Upper lobe of right lung (tissue), 1 donor: ENCODE results near the gene SLC6A12. TPM values are rescaled to one million over a fixed set of nuclear protein-coding genes. Genes with fewer than 3 reads are reported as not detected.

Experiments used
- ATAC-seq: fragments of 200-7000 bp; cut with Tn5 transposase; one replicate; pipeline ENCODE4 v1.9.1; 2020; ENCODE audit warnings: mild to moderate bottlenecking, moderate library complexity
- DNase-seq: peaks from one replicate; pipeline ENCODE4 v3.0.0-alpha.2; 2020
- H3K27ac ChIP-seq: fragments of 200-600 bp; one replicate; pipeline ENCODE4 v1.8.0; 2022
- H3K27me3 ChIP-seq: fragments of 200-600 bp; one replicate; pipeline ENCODE4 v1.8.0; 2022; ENCODE audit warnings: mild to moderate bottlenecking
- H3K36me3 ChIP-seq: fragments of 200-600 bp; one replicate; pipeline ENCODE4 v1.8.0; 2022
- H3K4me1 ChIP-seq: fragments of 200-600 bp; one replicate; pipeline ENCODE4 v1.8.0; 2022
- H3K4me3 ChIP-seq: fragments of 200-600 bp; one replicate; pipeline ENCODE4 v1.8.0; 2022; ENCODE audit warnings: mild to moderate bottlenecking
- H3K9me3 ChIP-seq: fragments of 200-600 bp; one replicate; pipeline ENCODE4 v1.8.0; 2022
- CTCF ChIP-seq: fragments of 200-600 bp; IDR thresholded peaks from one replicate; pipeline ENCODE4 v1.8.0; 2022; ENCODE audit warnings: antibody characterized with exemption
- intact Hi-C: fragments of 100-400 bp; cut with DNase I; formaldehyde crosslinking; loops from one replicate; pipeline ENCODE4 v1.11.0; 2022
- total RNA-seq: library from RNA; stranded (reverse); fragmentation: NEBNext Ultra II Directional; extraction: Animal tissue kit (Norgen Biotek cat#: 25700); gene quantifications from one replicate; pipeline ENCODE4 v1.2.1, GENCODE V29; 2021
- donor health status: DM: no; HTN: yes; CAD: no; lungs with severe emphysema.

The SLC6A12 gene
- total RNA-seq, 1 donor from 2014 or later, result 11.1 TPM

- DNase-seq, result no peak
- TF ChIP-seq CTCF, result no peak
- Histone ChIP-seq H3K9me3 (no peaks in the 10 kb centered on the region), H3K27me3 (peaks cover 10% of the 10 kb centered on the region), H3K27ac (no peak overlapping the region), H3K4me3 (no peak overlapping the region), H3K4me1 (peaks cover under 1% of the 10 kb centered on the region), H3K36me3 (no peaks in the 10 kb centered on the region)
- no peak for ATAC-seq
- intact Hi-C loops, result no loop called here
These were observed 15.3 kb downstream of the SLC6A12 start for GRCh38 chr12:198705-199104.

- no peak for TF ChIP-seq CTCF
- no peak overlapping the region for H3K4me3 ChIP-seq
- DNase-seq, result no peak
- no peak overlapping the region for H3K27ac ChIP-seq
- H3K4me1 ChIP-seq, result no peaks in the 10 kb centered on the region
- no peaks in the 10 kb centered on the region for H3K9me3 ChIP-seq
- intact Hi-C loops, result no loop called here
- H3K36me3 ChIP-seq, result no peaks in the 10 kb centered on the region
- peaks cover 4% of the 10 kb centered on the region for H3K27me3 ChIP-seq
- ATAC-seq, result no peak
These were observed 15.9 kb downstream of the SLC6A12 start for GRCh38 chr12:197911-198695.

- Histone ChIP-seq H3K9me3 (no peaks in the 10 kb centered on the region), H3K27ac (no peak overlapping the region), H3K4me3 (no peak overlapping the region), H3K27me3 (peaks cover 4% of the 10 kb centered on the region), H3K4me1 (no peaks in the 10 kb centered on the region), H3K36me3 (no peaks in the 10 kb centered on the region)
- DNase-seq (no peak), ATAC-seq (no peak)
- intact Hi-C loops, result no loop called here
- no peak for TF ChIP-seq CTCF
These were observed 16.6 kb downstream of the SLC6A12 start for GRCh38 chr12:197347-197746.

- no peak for TF ChIP-seq CTCF
- intact Hi-C loops, result no loop called here
- no peaks in the 10 kb centered on the region for H3K4me1 ChIP-seq
- H3K9me3 ChIP-seq, result no peaks in the 10 kb centered on the region
- ATAC-seq (no peak), DNase-seq (no peak)
- no peaks in the 10 kb centered on the region for H3K36me3 ChIP-seq
- H3K27ac ChIP-seq, result no peak overlapping the region
- no peak overlapping the region for H3K4me3 ChIP-seq
- H3K27me3 ChIP-seq, result peaks cover 7% of the 10 kb centered on the region
These were observed 17.5 kb downstream of the SLC6A12 start for GRCh38 chr12:196436-196835.

- intact Hi-C loops, result no loop called here
- no peak for DNase-seq
- no peaks in the 10 kb centered on the region for H3K9me3 ChIP-seq
These were observed 18.0 kb downstream of the SLC6A12 start for GRCh38 chr12:195951-196350.

More at GRCh38 chr12:195951-196350, 18.0 kb downstream of the SLC6A12 start:
- H3K27me3 ChIP-seq, result peaks cover 11% of the 10 kb centered on the region
- H3K36me3 ChIP-seq, result no peaks in the 10 kb centered on the region
- TF ChIP-seq CTCF, result no peak
- ATAC-seq, result no peak
- no peak overlapping the region for H3K4me3 ChIP-seq
- H3K4me1 ChIP-seq, result no peaks in the 10 kb centered on the region
- H3K27ac ChIP-seq, result no peak overlapping the region
